Stimulated activated CD8-positive, alpha-beta memory T cell treated with anti-CD3 and anti-CD28 coated beads, Interleukin-7, amount 100 ng/mL, for 4 hours (primary cell): ENCODE data around the gene NCKAP1.
"Not testable (repeated sequence)": the region's sequence is repeated elsewhere in the genome, so short reads cannot be mapped to it uniquely, and the experiment has no call there.

Experiments
- DNase-seq, 2 donors: peaks; one replicate each; pipeline ENCODE4 v3.0.0-alpha.2; 2020; ENCODE audit warnings: low read depth in 2 of 2

Gene NCKAP1, protein sequence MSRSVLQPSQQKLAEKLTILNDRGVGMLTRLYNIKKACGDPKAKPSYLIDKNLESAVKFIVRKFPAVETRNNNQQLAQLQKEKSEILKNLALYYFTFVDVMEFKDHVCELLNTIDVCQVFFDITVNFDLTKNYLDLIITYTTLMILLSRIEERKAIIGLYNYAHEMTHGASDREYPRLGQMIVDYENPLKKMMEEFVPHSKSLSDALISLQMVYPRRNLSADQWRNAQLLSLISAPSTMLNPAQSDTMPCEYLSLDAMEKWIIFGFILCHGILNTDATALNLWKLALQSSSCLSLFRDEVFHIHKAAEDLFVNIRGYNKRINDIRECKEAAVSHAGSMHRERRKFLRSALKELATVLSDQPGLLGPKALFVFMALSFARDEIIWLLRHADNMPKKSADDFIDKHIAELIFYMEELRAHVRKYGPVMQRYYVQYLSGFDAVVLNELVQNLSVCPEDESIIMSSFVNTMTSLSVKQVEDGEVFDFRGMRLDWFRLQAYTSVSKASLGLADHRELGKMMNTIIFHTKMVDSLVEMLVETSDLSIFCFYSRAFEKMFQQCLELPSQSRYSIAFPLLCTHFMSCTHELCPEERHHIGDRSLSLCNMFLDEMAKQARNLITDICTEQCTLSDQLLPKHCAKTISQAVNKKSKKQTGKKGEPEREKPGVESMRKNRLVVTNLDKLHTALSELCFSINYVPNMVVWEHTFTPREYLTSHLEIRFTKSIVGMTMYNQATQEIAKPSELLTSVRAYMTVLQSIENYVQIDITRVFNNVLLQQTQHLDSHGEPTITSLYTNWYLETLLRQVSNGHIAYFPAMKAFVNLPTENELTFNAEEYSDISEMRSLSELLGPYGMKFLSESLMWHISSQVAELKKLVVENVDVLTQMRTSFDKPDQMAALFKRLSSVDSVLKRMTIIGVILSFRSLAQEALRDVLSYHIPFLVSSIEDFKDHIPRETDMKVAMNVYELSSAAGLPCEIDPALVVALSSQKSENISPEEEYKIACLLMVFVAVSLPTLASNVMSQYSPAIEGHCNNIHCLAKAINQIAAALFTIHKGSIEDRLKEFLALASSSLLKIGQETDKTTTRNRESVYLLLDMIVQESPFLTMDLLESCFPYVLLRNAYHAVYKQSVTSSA

GRCh38 chr2:183038341-183039300 is at the start of gene NCKAP1:
Gene NCKAP1, minus strand, starts transcription at chr2:183038457. Its CDS starts 358 bp downstream, at chr2:183038099.
- DNase-seq: peak; percentile 43 to 74

- no peak for DNase-seq
These were observed 43.7 kb upstream of the NCKAP1 start for GRCh38 chr2:183081911-183082310.

DNA sequence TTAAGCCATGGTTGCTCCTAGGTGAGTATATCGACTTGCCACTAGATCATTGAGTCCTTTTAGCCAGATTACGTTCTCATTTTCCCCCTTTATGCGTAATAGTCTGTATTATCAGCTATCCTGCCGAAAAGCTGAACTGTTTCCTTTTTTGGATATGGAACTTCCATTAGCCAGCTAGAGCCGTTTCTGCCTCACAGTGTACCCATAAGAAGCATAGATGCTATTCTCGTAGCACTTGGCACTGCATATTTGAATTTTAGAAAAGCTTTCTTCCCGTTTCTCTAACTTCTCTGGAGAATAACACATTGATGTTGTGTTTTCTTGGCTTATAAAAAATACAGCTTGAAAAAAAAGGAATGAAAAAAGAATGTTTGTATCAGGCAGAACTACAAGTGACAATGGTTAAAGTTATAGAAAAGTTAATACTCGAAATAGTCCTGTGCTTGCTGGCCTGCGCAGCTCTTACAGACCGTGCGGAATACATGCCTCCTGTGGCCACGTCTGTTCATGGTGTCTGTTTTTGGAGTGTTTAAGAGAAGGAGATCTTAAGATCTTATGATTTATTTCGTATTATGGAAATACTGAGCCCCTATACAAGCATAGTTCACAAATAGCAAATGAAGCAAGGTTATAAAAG is 41.0 kb upstream of the NCKAP1 start:
- DNase-seq: no peak

- DNase-seq: peak; percentile 49 to 70
These were observed 40.3 kb upstream of the NCKAP1 start, which contains the start of gene DUSP19 for GRCh38 chr2:183078464-183079138. Gene DUSP19, plus strand, starts transcription at chr2:183078747. Its CDS starts 187 bp downstream, at chr2:183078934.

GRCh38 chr2:183078163-183078463 is 39.9 kb upstream of the NCKAP1 start:
- no peak for DNase-seq

DNA sequence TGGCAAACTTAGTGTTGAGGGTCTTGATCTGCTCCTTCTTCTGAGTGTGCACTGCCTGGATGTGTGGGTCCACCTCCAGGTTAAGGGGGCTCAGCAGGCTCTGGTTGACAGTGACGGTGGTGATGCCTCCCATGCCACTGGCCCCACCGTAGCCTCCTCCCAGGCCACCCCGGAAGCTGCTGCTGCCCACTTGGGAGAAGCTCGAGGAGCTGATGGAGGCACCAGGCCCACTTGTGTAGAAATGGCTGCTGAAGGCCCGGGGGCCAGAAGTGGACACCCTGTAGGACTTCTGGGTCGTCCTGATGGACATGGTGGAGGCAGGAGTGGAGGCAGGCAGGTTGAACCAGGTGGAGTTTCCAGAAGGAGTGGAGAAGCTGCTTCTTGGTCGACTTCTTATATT is 33.9 kb upstream of the NCKAP1 start:
- no peak for DNase-seq

- no peak for DNase-seq
These were observed 32.9 kb upstream of the NCKAP1 start for GRCh38 chr2:183070942-183071844.

DNA sequence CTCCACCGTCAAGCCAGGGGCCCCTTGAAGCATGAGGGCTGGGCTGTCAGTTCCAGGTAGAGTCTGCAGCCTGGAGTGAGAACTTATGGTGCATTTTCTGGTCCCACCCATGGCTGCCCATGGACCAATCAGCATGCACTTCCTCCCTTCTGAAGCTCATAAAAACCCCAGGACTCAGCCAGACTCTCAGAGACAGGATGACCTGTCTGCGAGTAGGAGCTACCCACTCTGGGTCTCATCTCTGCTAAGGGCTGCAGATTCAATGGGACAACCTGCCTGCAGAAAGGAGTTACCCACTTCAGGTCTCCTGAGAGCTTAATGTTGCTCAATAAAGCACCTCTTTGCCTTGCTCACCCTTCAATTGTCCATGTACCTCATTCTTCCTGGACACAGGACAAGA is 30.9 kb upstream of the NCKAP1 start:
- no peak for DNase-seq

DNA sequence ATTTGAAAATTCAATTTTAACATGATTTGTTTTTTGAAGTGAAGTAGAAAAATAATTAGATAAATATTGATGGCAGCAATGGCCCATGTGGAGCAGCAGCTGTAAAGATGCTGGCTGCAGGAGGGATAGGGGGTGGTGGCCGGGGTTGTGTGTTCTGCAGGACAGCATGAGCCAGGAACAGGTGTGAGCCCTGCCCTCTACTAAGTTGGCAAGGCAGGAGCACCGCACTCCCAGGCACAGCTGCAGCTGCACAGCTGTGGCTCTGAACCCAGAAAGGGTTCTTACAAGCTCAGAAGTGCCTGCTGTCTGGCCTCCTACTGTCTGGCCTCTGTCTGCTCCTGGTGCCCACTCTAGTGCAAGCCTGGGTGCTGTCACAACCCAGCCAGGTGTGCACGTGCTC is 30.3 kb upstream of the NCKAP1 start:
- no peak for DNase-seq

GRCh38 chr2:183063083-183063482 is 24.8 kb upstream of the NCKAP1 start:
- no peak for DNase-seq

DNA sequence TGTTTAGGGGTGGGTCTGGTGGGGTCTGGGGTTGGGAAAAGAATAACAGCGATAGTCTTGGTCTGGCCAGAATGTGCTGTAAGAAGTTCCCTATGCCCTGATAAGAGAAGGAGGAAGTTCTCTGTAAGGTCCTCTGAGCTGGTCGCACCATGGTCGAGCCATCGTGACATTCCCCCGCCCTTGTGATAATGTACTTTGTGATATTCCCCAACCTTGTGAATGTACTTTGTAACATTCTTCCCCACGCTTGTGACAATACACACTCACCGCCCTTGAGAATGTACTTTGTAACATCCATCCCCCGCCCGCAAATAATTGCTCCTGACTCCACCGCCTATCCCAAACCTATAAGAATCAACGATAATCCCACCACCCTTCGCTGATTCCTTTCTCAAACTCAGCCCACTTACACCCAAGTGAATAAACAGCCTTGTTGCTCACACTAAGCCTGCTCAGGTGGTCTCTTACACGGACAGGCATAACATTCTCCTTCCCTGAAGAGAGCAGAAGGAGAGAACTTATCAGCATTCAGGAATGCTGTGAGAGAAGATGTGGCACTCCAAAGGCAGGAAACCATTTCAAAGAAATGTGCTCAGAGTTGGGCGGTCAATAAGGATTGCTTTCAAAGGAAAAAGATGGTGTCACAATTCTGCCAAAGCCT is 22.4 kb upstream of the NCKAP1 start:
- no peak for DNase-seq

GRCh38 chr2:183059561-183059960 is 21.3 kb upstream of the NCKAP1 start:
- DNase-seq: no peak

GRCh38 chr2:183057333-183057985 is 19.2 kb upstream of the NCKAP1 start:
- no peak for DNase-seq

DNA sequence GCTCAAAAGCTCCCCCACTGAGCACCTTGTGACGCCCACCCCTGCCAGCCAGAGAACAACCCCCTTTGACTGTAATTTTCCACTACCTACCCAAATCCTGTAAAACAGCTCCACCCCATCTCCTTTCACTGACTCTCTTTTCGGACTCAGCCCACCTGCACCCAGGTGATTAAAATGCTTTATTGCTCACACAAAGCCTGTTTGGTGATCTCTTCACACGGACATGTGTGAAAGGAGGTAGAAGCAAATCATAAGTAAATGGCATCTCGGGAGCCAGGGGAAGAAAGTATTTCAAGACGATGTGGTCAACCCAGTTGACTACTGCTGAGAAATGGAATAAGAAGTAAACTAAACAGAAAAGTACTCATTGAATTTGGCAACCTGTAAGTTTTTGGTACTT is 11.2 kb upstream of the NCKAP1 start:
- no peak for DNase-seq

GRCh38 chr2:183047486-183048125 is 9.3 kb upstream of the NCKAP1 start:
- not testable (repeated sequence) for DNase-seq

- not testable (repeated sequence) for DNase-seq
These were observed 5.3 kb upstream of the NCKAP1 start for GRCh38 chr2:183043580-183043979.

- no peak for DNase-seq
These were observed 2.3 kb upstream of the NCKAP1 start for GRCh38 chr2:183040604-183041003.
